Adrenal gland (tissue), 12 donors: Measurements from ENCODE around the gene ANKMY1. TPM values are rescaled to one million over a fixed set of nuclear protein-coding genes. Genes with fewer than 3 reads are reported as not detected.

ENCODE experiments used
- DNase-seq, 7 donors: peaks; one replicate each; pipeline ENCODE4 v3.0.0-alpha.2; 2019 to 2020
- H3K27ac ChIP-seq, 5 donors: fragments of 200-600 bp; sonication (generic) in 4 of 5; 1 replicate in 3 of 5; 2 replicates in 2 of 5; pipeline versions ENCODE4 v1.5.1 to v1.8.0; 2016 to 2020; ENCODE audit warnings: mild to moderate bottlenecking in 1 of 5
- H3K27me3 ChIP-seq: fragments of 200-600 bp; 2 replicates; pipeline ENCODE4 v1.8.0; 2021
- H3K36me3 ChIP-seq, 2 donors: fragments of 200-600 bp; replicated peaks in 1 of 2; 1 replicate in 1 of 2; 2 replicates in 1 of 2; pipeline versions ENCODE4 v1.5.1 to v1.8.0; 2018 to 2022
- H3K4me1 ChIP-seq, 2 donors: fragments of 200-600 bp; replicated peaks in 1 of 2; 1 replicate in 1 of 2; 2 replicates in 1 of 2; pipeline versions ENCODE4 v1.5.1 to v1.8.0; 2018 to 2021
- H3K4me3 ChIP-seq, 4 donors: fragments of 200-600 bp; sonication (generic) in 3 of 4; one replicate each; pipeline ENCODE4 v1.5.1; 2016 to 2018
- H3K9me3 ChIP-seq, 3 donors: fragments of 200-600 bp; sonication (generic) in 1 of 3; replicated peaks in 1 of 3; 1 replicate in 2 of 3; 2 replicates in 1 of 3; pipeline versions ENCODE4 v1.5.1 to v1.8.0; 2016 to 2021
- CTCF ChIP-seq, 6 experiments: fragments of 450-650 bp in 4 of 6; fragments of 200-600 bp in 2 of 6; sonication (generic) in 1 of 6; IDR thresholded peaks; 1 replicate in 5 of 6; 2 replicates in 1 of 6; pipeline versions ENCODE4 v1.5.1 to v1.8.0; 2016 to 2021; ENCODE audit warnings: antibody characterized with exemption in 6 of 6, mild to moderate bottlenecking in 2 of 6, moderate library complexity in 1 of 6
- POLR2A ChIP-seq, 2 donors: fragments of 450-650 bp; IDR thresholded peaks; one replicate each; pipeline ENCODE4 v1.6.1; 2017; ENCODE audit warnings: antibody characterized with exemption in 2 of 2, mild to moderate bottlenecking in 2 of 2, moderate library complexity in 1 of 2
- WGBS, 4 donors: extraction: QIAGEN DNeasy Blood & Tissue Kit in 2 of 4; methylation state at CpG; one replicate each; pipeline versions ENCODE4 v1.1.5 to v1.1.7; 2013 to 2017; 5-methylcytosine and 5-hydroxymethylcytosine counted together
- intact Hi-C, 2 donors: fragments of 100-400 bp; cut with DNase I; formaldehyde crosslinking; loops; one replicate each; pipeline versions ENCODE4 v1.14.1 to v1.15.0; 2022 to 2023
- polyA plus RNA-seq, 3 donors: library from polyadenylated mRNA; stranded (reverse); fragments of 200-250 nt in 2 of 3; fragments of 350-450 nt in 1 of 3; fragmentation: Illumina TruSeq in 1 of 3; extraction: RNeasy Lipid Tissue Mini Kit (QIAGEN cat#74804) in 1 of 3; gene quantifications; one replicate each; pipeline ENCODE4 v1.2.3, GENCODE V29; 2013 to 2014
- total RNA-seq, 9 donors: library from RNA; depleted of rRNA in 4 of 9; stranded (reverse); fragments of >200 nt in 4 of 9; fragments of 120-200 nt in 1 of 9; fragmentation: NEBNext Ultra II Directional in 1 of 9; extraction: Animal tissue kit (Norgen Biotek cat#: 25700) in 1 of 9; gene quantifications; one replicate each; pipeline versions ENCODE4 v1.1.0 to v1.2.4, GENCODE V29; 2013 to 2023
- donor health status: healthy with polysubstance abuse.
- donor health status: Bipolar disorder and iron deficiency.
- donor health status: DM: yes; HTN: yes; CAD: no.
- donor health status: DM: no; HTN: no; CAD: no.
- donor health status: DM: no; HTN: no; CAD: no.
- donor health status: DM: yes; HTN: yes; CAD: no.

Gene ANKMY1
- total and polyA plus RNA-seq, 12 donors = 7.2 to 31.7 (median 12.0) TPM

- Histone ChIP-seq H3K4me3 (no peak overlapping the region), H3K27ac (peak overlapping the region in 2 of 5 donors; percentile 35 to 49), H3K9me3 (no peaks in the 10 kb centered on the region), H3K4me1 (peaks cover 6 to 20% of the 10 kb centered on the region in 2 donors), H3K36me3 (peaks cover 0 to 29% of the 10 kb centered on the region in 2 donors), H3K27me3 (no peaks in the 10 kb centered on the region)
- WGBS, 4 donors = 67 to 71% (median 71%) methylated on average over 5 to 19 of the region's 19 CpGs; no CpG with 5 or more reads in 1 of the 4 donors
- DNase-seq = peak; percentile 30 to 72 (median 54)
- no peak for TF ChIP-seq POLR2A (IDR thresholded peaks at IDR 0.05)
- no peak for TF ChIP-seq CTCF (IDR thresholded peaks at IDR 0.05)
- intact Hi-C loops = no loop called here
Observed at GRCh38 chr2:240466579-240467148, 91.1 kb downstream of the ANKMY1 start.

GRCh38 chr2:240465765-240466578, 91.8 kb downstream of the ANKMY1 start:
- Histone ChIP-seq H3K36me3 (peaks cover 0 to 29% of the 10 kb centered on the region in 2 donors), H3K27me3 (no peaks in the 10 kb centered on the region), H3K4me3 (no peak overlapping the region), H3K27ac (peak overlapping the region in 2 of 5 donors; percentile 49 to 58), H3K4me1 (peaks cover 6 to 20% of the 10 kb centered on the region in 2 donors), H3K9me3 (no peaks in the 10 kb centered on the region)
- TF ChIP-seq POLR2A (IDR thresholded peaks at IDR 0.05) (no peak), CTCF (IDR thresholded peaks at IDR 0.05) (no peak)
- intact Hi-C loops = no loop called here
- WGBS, 4 donors = 36 to 87% (median 60%) methylated on average over 3 to 28 of the region's 28 CpGs
- DNase-seq = peak; percentile 16 to 58 (median 33)

- Histone ChIP-seq H3K4me1 (peaks cover 6 to 20% of the 10 kb centered on the region in 2 donors), H3K9me3 (no peaks in the 10 kb centered on the region), H3K36me3 (peaks cover 0 to 29% of the 10 kb centered on the region in 2 donors), H3K27ac (no peak overlapping the region), H3K4me3 (no peak overlapping the region), H3K27me3 (no peaks in the 10 kb centered on the region)
- TF ChIP-seq CTCF (IDR thresholded peaks at IDR 0.05) = no peak
- no peak for TF ChIP-seq POLR2A (IDR thresholded peaks at IDR 0.05)
- intact Hi-C loops = no loop called here
- peak in 6 of 7 donors; percentile 11 to 56 (median 20) for DNase-seq
- 93 to 98% (median 96%) methylated on average over 9 to 22 of the region's 22 CpGs for WGBS, 4 donors
Observed at GRCh38 chr2:240465268-240465764, 92.5 kb downstream of the ANKMY1 start.

- WGBS, 4 donors = 82 to 88% (median 87%) methylated on average over 23 to 43 of the region's 43 CpGs; no CpG with 5 or more reads in 1 of the 4 donors
- H3K9me3 ChIP-seq = no peaks in the 10 kb centered on the region
- no peak overlapping the region for H3K4me3 ChIP-seq
- no peaks in the 10 kb centered on the region for H3K27me3 ChIP-seq
- H3K36me3 ChIP-seq = peaks cover 0 to 29% of the 10 kb centered on the region in 2 donors
- H3K4me1 ChIP-seq = peaks cover 6 to 20% of the 10 kb centered on the region in 2 donors
- no peak for TF ChIP-seq CTCF (IDR thresholded peaks at IDR 0.05)
- intact Hi-C loops = no loop called here
- H3K27ac ChIP-seq = no peak overlapping the region
- peak; percentile 5 to 50 (median 16) for DNase-seq
Observed at GRCh38 chr2:240464514-240465241, 93.1 kb downstream of the ANKMY1 start.
